HepG2 (cell line): ENCODE data around the gene L3MBTL4. TPM values are rescaled to one million over a fixed set of nuclear protein-coding genes. Genes with fewer than 3 reads are reported as not detected.
A peak's percentile ranks its signal among the peaks of the same experiment; 100 is the strongest.

Experiments used
- ARNT ChIP-seq: fragments of 450-650 bp; IDR thresholded peaks from 2 replicates; pipeline ENCODE4 v1.6.1; 2017
- ARNTL ChIP-seq: sonication (generic); formaldehyde crosslinking; IDR thresholded peaks from 2 replicates; pipeline ENCODE4 v1.4.0; 2020; ENCODE audit warnings: mild to moderate bottlenecking, missing genetic modification reagents
- ATF3 ChIP-seq: sonication (generic); formaldehyde crosslinking; IDR thresholded peaks from 2 replicates; pipeline ENCODE4 v1.4.0; 2020; ENCODE audit warnings: missing genetic modification reagents
- CBX1 ChIP-seq: IDR thresholded peaks from one replicate; pipeline ENCODE4 v1.6.1; 2016; ENCODE audit warnings: antibody characterized with exemption, low read depth
- HNF1B ChIP-seq: sonication (generic); formaldehyde crosslinking; IDR thresholded peaks from 2 replicates; pipeline ENCODE4 v1.5.1; 2020; ENCODE audit warnings: mild to moderate bottlenecking, moderate library complexity, missing genetic modification reagents
- IRF2 ChIP-seq: IDR thresholded peaks from 2 replicates; pipeline ENCODE4 v1.6.1; 2018; ENCODE audit warnings: missing genetic modification reagents, missing compliant biosample characterization
- PPARG ChIP-seq: conservative IDR thresholded peaks from 2 replicates; pipeline ENCODE4 v1.6.1; 2016; ENCODE audit warnings: missing biosample characterization, missing genetic modification reagents
- PRDM15 ChIP-seq: sonication (generic); formaldehyde crosslinking; IDR thresholded peaks from 2 replicates; pipeline ENCODE4 v1.4.0; 2020; ENCODE audit warnings: missing genetic modification reagents
- SNAPC2 ChIP-seq: sonication (generic); formaldehyde crosslinking; IDR thresholded peaks from 2 replicates; pipeline ENCODE4 v1.8.1; 2022; ENCODE audit warnings: mild to moderate bottlenecking, missing genetic modification reagents
- STAT5B ChIP-seq: sonication (generic); formaldehyde crosslinking; IDR thresholded peaks from 2 replicates; pipeline ENCODE4 v1.4.0; 2020; ENCODE audit warnings: missing genetic modification reagents
- USF2 ChIP-seq, 2 experiments: sonication (generic) in 1 of 2; formaldehyde crosslinking in 1 of 2; IDR thresholded peaks; 2 replicates each; pipeline versions ENCODE4 v1.5.1 to v1.6.1; 2011 to 2020; ENCODE audit warnings: borderline replicate concordance in 1 of 2, low read depth in 1 of 2, low read length in 1 of 2, mild to moderate bottlenecking in 1 of 2, missing genetic modification reagents in 1 of 2, moderate library complexity in 1 of 2
- ZNF234 ChIP-seq: sonication (generic); formaldehyde crosslinking; conservative IDR thresholded peaks from 2 replicates; pipeline ENCODE4 v1.5.1; 2020; ENCODE audit warnings: mild to moderate bottlenecking, missing genetic modification reagents
- polyA plus RNA-seq, 8 experiments: library from polyadenylated mRNA; depleted of rRNA in 3 of 8; stranded (reverse) in 7 of 8; unstranded in 1 of 8; fragments of >200 nt; fragmentation: Illumina TruSeq in 4 of 8; extraction: Trizol in 4 of 8; gene quantifications; 2 replicates each; pipeline versions ENCODE4 v1.2.1 to v1.2.3, GENCODE V29; 2011 to 2016; ENCODE audit warnings: low read depth in 4 of 8, missing spikeins in 1 of 8, mixed read lengths in 1 of 8; ENCODE audit not compliant: insufficient read depth in 1 of 8
- total RNA-seq, 5 experiments: library from RNA; depleted of rRNA; stranded (reverse); fragments of >200 nt; fragmentation: Illumina TruSeq; extraction: Trizol; gene quantifications; 2 replicates each; pipeline ENCODE4 v1.2.3, GENCODE V29; 2016; ENCODE audit warnings: low read depth in 1 of 5
- TF ChIP-seq, protein P1 (sequence below): sonication (generic); formaldehyde crosslinking; IDR thresholded peaks from 2 replicates; pipeline ENCODE4 v1.9.0; 2021; ENCODE audit warnings: mild to moderate bottlenecking, missing genetic modification reagents

L3MBTL4 gene
- total and polyA plus RNA-seq, 2 of the 13 experiments (the other 11 are each of a cell fraction or from before 2014, with no cell fraction given): 10.8 to 13.3 TPM

DNA sequence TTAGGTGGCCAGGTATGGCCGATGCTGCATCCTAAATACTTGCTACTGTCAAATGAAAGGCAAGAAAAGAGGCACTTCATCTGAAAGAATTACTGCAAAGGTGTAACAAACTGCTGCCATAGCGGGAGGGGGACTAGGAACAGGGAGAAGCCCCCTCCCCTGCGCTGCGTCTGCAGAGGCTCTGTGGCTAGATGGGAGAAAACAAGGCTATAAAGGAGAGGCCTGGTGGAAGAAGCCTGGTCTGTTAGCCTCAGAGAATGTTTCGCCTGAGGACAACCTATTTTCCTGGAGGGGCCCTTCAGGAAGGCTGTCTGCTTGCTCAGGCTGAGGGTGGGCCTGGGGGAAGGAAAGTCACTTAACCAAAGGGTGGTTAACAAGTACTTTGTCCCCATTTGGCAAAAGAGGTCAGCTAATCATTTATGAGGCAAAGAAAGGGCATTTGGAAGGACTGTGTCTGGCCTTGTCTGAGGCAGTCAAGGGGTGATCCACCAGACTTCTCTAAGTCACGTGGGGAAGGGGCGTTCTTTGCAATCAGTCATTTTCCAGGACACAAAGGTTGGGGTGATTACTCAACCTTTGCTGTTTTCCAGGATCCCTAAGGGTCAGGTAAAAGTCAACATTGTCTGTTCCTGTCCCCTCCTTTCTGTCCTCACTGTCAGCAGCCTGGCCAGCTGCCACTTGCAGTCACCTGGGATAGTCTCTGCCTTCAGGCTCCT lies 416.4 kb downstream of the L3MBTL4 start (continued):
- TF ChIP-seq, protein P1, sequence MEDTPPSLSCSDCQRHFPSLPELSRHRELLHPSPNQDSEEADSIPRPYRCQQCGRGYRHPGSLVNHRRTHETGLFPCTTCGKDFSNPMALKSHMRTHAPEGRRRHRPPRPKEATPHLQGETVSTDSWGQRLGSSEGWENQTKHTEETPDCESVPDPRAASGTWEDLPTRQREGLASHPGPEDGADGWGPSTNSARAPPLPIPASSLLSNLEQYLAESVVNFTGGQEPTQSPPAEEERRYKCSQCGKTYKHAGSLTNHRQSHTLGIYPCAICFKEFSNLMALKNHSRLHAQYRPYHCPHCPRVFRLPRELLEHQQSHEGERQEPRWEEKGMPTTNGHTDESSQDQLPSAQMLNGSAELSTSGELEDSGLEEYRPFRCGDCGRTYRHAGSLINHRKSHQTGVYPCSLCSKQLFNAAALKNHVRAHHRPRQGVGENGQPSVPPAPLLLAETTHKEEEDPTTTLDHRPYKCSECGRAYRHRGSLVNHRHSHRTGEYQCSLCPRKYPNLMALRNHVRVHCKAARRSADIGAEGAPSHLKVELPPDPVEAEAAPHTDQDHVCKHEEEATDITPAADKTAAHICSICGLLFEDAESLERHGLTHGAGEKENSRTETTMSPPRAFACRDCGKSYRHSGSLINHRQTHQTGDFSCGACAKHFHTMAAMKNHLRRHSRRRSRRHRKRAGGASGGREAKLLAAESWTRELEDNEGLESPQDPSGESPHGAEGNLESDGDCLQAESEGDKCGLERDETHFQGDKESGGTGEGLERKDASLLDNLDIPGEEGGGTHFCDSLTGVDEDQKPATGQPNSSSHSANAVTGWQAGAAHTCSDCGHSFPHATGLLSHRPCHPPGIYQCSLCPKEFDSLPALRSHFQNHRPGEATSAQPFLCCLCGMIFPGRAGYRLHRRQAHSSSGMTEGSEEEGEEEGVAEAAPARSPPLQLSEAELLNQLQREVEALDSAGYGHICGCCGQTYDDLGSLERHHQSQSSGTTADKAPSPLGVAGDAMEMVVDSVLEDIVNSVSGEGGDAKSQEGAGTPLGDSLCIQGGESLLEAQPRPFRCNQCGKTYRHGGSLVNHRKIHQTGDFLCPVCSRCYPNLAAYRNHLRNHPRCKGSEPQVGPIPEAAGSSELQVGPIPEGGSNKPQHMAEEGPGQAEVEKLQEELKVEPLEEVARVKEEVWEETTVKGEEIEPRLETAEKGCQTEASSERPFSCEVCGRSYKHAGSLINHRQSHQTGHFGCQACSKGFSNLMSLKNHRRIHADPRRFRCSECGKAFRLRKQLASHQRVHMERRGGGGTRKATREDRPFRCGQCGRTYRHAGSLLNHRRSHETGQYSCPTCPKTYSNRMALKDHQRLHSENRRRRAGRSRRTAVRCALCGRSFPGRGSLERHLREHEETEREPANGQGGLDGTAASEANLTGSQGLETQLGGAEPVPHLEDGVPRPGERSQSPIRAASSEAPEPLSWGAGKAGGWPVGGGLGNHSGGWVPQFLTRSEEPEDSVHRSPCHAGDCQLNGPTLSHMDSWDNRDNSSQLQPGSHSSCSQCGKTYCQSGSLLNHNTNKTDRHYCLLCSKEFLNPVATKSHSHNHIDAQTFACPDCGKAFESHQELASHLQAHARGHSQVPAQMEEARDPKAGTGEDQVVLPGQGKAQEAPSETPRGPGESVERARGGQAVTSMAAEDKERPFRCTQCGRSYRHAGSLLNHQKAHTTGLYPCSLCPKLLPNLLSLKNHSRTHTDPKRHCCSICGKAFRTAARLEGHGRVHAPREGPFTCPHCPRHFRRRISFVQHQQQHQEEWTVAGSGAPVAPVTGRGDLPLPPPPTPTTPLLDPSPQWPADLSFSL: no peak
- no peak for TF ChIP-seq CBX1
- no peak for TF ChIP-seq IRF2
- no peak for TF ChIP-seq ARNT
- no peak for TF ChIP-seq SNAPC2 (CRISPR knock-in tag)
- TF ChIP-seq ZNF234 (CRISPR knock-in tag): no peak
- no peak for TF ChIP-seq USF2 (IDR thresholded peaks at IDR 0.05; ENCODE audit: low read depth, low read length)
- no peak; the same call in 1 of the 2 replicates for TF ChIP-seq USF2 (CRISPR knock-in tag; IDR thresholded peaks at IDR 0.05; ENCODE audit: borderline replicate concordance)
- TF ChIP-seq STAT5B: no peak
- TF ChIP-seq ARNTL (CRISPR knock-in tag): peak; percentile 68; the same call in 1 of the 2 replicates
- TF ChIP-seq PRDM15 (CRISPR knock-in tag): no peak
- TF ChIP-seq PPARG (CRISPR knock-in tag): peak; percentile 69
- no peak for TF ChIP-seq HNF1B (CRISPR knock-in tag)
- no peak for TF ChIP-seq ATF3 (CRISPR knock-in tag)
